Upper lobe of left lung (tissue), 4 donors: Measurements from ENCODE around the gene MPPED2.

Source experiments
- CTCF ChIP-seq, 6 experiments: fragments of 450-650 bp in 4 of 6; fragments of 200-600 bp in 2 of 6; sonication (generic) in 2 of 6; IDR thresholded peaks; one replicate each; pipeline ENCODE4 v1.5.1; 2016 to 2019; ENCODE audit warnings: antibody characterized with exemption in 6 of 6
- EP300 ChIP-seq, 4 donors: sonication (generic); formaldehyde crosslinking; IDR thresholded peaks; one replicate each; pipeline ENCODE4 v1.5.1; 2017; ENCODE audit warnings: antibody characterized with exemption in 4 of 4, control low read depth in 2 of 4
- POLR2A ChIP-seq, 4 donors: fragments of 450-650 bp; IDR thresholded peaks; one replicate each; pipeline ENCODE4 v1.5.1; 2016 to 2017; ENCODE audit warnings: antibody characterized with exemption in 4 of 4, mild to moderate bottlenecking in 2 of 4
- POLR2AphosphoS5 ChIP-seq, 2 donors: sonication (generic); formaldehyde crosslinking; IDR thresholded peaks; one replicate each; pipeline ENCODE4 v1.5.1; 2017; ENCODE audit warnings: antibody characterized with exemption in 2 of 2

DNA sequence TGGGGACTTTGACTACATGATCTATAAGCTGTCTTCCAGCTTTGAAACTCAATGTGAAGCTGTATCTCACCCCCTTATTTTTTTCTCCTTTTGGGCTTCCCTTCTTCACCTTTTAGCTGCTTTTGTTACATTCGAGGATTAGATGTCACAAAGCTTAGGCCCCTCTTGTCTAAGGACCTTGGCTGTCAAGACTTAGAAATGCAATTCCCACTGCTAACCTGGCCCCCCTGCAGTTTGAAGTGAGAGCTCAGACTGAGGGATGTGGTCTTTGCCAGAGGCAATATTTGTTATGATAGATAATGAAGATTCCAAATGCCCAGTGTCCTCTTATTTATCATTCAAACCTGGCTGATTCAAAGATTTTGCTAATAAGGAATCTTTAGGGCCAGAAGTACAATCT, 135.0 kb downstream of the MPPED2 start:
- TF ChIP-seq CTCF (IDR thresholded peaks at IDR 0.05), result no peak
- TF ChIP-seq EP300 (IDR thresholded peaks at IDR 0.05), result no peak
- no peak for TF ChIP-seq POLR2A (IDR thresholded peaks at IDR 0.05)
- TF ChIP-seq POLR2AphosphoS5 (IDR thresholded peaks at IDR 0.05), result no peak
